Medulla oblongata (tissue), 1 donor: Measurements from ENCODE around the gene CFDP1.

Experiments
- DNase-seq: peaks from one replicate; pipeline ENCODE4 v3.0.0-alpha.2; 2015; ENCODE audit errors: extremely low spot score

Gene CFDP1

DNA sequence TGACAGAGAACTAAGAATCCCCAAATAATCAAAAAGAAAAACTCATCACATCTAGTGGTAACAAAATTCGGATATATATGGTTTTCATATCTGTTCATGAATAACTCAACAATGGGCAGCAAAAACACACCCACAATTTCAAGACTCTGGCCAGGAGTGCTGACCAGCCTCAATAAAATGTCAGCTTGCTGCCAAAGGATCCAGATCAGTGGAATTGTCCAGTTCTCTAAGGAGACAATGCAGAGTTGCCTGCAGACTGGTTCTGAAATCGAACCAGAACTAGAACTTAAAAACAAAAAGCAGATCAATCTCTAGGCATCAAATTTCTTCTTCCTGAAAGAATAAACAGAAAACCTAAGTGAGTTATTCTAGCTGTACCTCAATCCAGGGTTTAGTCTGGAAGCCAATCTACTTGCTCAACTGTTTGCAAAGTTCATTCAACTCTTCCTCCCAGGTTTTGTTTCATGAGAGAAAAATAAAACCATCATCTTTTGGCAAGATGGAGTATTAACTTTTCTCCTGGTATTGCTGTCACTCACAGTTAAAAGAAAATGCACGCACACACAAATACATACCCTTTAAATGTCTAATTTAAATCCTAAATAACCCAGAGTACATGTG lies 61.0 kb downstream of the CFDP1 start:
- DNase-seq = no peak

DNA sequence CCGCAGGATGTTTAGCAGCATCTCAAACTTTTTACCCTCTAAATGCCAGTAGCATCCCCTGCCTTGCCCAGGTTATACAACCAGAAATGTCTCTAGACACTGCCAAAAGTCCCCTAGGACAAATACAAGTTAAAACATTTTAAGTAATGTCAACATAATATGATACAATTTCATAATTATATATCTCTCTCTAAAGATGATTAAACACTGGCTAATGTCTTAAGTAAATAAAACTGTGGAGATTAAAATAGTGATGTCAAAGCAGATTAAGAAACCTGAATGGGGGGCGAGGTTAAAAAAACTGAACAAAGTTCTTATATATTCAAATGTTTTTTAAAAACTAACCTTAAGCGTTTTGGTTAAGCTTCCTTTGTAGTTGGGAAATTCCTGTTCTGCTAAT lies 62.1 kb downstream of the CFDP1 start:
- DNase-seq = no peak

GRCh38 chr16:75364286-75364791 lies 69.0 kb downstream of the CFDP1 start:
- DNase-seq = no peak

GRCh38 chr16:75362846-75363245 lies 70.5 kb downstream of the CFDP1 start:
- DNase-seq = no peak

DNA sequence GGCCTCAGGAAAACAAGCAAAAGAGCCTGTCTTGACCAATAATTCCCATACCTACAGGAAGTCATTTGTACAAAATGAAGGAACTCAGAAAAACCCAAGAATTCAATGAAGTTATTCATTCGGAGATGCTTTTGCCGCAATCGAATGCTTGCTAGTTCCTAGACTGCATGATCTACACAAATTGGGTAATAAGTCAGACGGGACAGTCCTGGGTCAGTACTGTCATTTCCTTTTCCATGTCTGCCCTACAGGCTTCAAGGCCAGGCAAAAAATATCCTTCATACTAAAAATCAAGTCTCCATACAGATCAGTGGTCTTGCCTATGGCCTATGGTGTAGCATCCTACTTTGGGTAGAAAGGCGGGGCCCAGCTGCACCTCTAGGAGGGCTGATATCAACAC lies 71.4 kb downstream of the CFDP1 start:
- no peak for DNase-seq

DNA sequence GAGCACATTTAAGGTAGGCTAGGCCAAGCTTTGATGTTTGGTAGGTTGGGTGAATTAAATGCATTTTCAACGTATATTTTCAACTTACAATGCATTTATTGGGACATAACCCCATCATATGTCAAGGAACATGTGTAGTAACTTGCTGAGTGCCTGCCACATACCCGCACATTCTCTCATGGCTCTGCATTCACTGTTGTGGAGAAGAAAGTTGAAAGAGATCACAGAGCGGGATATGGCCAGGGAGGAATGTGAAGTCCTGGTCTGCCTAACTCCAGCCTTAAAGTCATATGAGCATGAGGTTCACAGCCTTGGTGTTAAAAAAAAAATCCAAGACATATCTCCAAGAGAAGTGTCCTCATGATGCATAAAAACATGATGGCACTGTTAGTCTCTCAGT lies 79.1 kb downstream of the CFDP1 start:
- DNase-seq = no peak

DNA sequence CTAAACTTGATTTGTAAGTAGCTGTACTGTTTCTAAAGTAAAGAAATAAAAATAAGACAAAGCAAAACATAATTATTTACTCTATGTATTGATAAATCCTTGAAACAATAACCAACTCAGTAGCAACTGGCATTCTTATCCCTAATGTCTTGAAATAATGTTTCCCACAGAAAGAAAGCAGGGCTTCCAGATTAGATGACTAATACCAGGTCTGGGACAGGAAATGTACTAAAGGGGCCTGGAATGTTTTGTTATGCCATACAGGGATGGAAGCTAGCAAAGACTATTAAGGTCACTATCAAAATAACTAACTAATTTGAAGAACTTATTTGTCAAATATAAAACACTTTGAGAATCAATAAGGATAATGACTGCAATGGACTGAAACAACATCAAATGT lies 82.1 kb downstream of the CFDP1 start:
- DNase-seq = no peak

GRCh38 chr16:75345711-75346110 lies 87.6 kb downstream of the CFDP1 start:
- DNase-seq = no peak

DNA sequence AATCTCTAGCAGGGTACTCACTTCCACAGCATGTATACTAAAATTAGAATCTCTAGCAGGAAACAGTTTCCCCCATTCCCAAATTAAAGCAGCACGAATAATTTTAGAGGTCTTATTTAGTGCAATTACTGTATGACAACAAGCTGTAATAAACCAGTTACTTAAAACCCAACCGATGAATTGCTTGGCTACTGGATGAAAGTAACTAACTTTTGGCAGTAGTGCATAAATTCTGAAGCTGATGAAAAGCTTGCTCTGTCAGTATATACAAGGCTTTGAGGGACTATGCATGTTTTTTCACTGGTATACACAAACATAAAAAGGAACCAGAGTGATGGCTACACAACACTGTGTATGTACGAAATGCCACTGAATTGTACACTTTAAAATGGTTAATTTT lies 89.4 kb downstream of the CFDP1 start:
- no peak for DNase-seq

- no peak for DNase-seq
These were observed 90.0 kb downstream of the CFDP1 start for GRCh38 chr16:75343286-75343685.

GRCh38 chr16:75342308-75342811 lies 90.9 kb downstream of the CFDP1 start:
- DNase-seq = no peak

GRCh38 chr16:75341564-75342307 lies 91.6 kb downstream of the CFDP1 start:
- DNase-seq = no peak

DNA sequence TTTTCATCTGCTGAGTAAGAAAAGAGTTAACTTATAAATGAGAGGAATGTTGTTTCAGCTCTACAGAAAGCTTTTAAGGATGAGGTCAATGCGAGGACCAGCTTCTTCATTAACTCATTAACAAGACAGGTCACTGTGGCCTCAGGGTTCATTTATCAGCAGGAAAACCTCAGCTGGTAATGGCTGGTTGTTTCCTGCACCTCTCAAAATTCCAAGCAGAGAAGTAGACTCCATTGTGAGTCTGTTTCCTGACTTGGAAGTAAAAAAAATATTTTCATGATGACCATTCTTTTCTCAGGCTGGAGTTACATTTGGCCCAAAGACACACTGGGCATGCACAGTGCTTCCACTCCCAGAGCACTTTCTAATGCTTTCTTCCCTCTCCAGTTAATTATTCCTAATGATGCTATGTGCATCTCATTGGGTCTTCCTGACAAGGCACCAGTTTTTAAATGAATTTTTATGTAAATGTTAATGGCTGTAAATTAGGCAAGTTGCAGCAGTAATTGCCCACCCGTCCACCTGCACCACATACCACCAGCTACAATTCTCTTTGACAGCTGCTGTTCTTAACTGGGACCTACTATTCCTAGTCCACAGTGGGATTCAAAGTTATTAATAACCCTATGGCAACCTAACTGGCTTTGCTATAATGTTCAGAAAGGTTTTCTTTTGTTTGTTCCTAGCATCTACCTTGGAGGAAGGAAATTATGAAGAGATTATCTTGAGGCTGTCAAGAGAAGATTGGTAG lies 92.4 kb downstream of the CFDP1 start:
- DNase-seq = no peak

DNA sequence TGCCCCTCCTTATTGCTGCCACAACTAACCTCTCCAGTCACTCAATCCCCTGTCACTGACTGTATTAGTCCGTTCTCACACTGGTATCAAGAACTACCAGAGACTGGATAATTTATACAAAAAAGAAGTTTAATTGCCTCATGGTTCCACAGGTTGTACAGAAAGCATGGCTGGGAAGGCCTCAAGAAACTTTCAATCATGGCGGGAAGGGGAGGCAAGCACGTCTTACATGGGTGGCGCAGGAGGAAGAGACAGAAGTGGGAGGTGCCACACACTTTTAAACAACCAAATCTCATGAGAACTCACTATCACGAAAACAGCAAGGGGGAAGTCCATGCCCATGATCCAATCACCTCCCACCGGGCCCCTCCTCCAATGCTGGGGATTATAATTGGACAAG lies 95.9 kb downstream of the CFDP1 start:
- DNase-seq = no peak

- no peak for DNase-seq
These were observed 96.8 kb downstream of the CFDP1 start for GRCh38 chr16:75336521-75336920.

- no peak for DNase-seq
These were observed 99.6 kb downstream of the CFDP1 start for GRCh38 chr16:75333721-75334163.

DNA sequence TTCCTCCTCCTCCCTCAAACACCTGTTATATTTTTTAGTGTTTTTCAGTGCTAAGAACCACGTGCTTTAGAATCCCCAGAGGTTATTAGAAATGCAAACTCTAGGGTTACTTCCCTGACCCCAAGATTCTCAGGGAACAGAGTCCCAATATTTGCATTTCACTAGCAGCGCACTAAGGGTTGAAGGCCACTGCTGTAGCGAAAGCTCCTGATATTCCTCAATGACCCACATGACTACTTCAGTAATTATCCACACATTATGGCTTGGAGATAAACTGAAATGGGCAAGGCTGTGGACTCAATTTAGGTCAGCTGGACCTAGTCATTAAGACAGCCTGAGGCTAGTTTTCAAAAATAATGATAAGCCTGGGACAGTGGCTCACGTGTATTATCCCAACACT lies 103.4 kb downstream of the CFDP1 start:
- no peak for DNase-seq

DNA sequence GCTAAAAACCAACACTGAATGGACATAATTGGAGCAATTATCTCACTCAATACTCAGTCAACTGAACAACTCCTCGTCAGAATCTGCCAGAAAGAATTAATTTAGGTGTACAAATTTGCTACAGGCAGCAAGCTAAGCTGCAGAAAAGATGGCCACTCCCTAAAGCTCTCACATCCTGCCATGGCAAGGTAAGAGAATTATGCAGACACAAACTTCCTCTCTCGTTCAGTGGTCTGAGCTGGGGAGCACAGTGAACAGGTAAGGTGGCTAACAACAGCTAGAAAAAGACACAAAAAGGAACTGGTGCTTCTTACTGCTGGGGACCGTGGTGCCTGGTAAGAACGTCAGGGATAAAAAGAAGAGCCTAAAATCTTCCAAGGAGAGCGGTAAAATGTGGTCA lies 107.0 kb downstream of the CFDP1 start:
- no peak for DNase-seq

- no peak for DNase-seq
These were observed 109.4 kb downstream of the CFDP1 start for GRCh38 chr16:75323933-75324332.

- DNase-seq = no peak
These were observed 110.1 kb downstream of the CFDP1 start for GRCh38 chr16:75323198-75323597.

- no peak for DNase-seq
These were observed 110.6 kb downstream of the CFDP1 start for GRCh38 chr16:75322740-75323139.

GRCh38 chr16:75320435-75320834 lies 112.9 kb downstream of the CFDP1 start:
- DNase-seq = peak; percentile 88
